ENCODE measurements around the gene FAM20C.

GRCh38 chr7:230274-230673 is 37.9 kb downstream of the FAM20C start:
- no peak for TF ChIP-seq CTCF (IDR thresholded peaks at IDR 0.05; ENCODE audit: extremely low read depth in 1 of 2, insufficient read depth in 1 of 2, low read depth in 1 of 2, low read length in 2 of 2)
- no peak for TF ChIP-seq EZH2 (IDR thresholded peaks at IDR 0.05; ENCODE audit: borderline replicate concordance, low read depth, low read length, severe bottlenecking)
- no peak for TF ChIP-seq MAX (IDR thresholded peaks at IDR 0.05; ENCODE audit: insufficient read depth, insufficient read length)
- no peak for TF ChIP-seq POLR2AphosphoS5 (IDR thresholded peaks at IDR 0.05; ENCODE audit: insufficient read depth, low read depth, low read length)
